ENCODE results near the gene MDN1.

MDN1 gene

GRCh38 chr6:89597988-89598387, 221.6 kb downstream of the MDN1 start:
- peak; percentile 67 for DNase-seq (ENCODE audit: low read depth)

GRCh38 chr6:89597372-89597771, 222.2 kb downstream of the MDN1 start:
- no peak for DNase-seq (ENCODE audit: low read depth)

GRCh38 chr6:89596484-89596883, 223.1 kb downstream of the MDN1 start:
- peak; percentile 6 for DNase-seq (ENCODE audit: low read depth)

- no peak for DNase-seq (ENCODE audit: low read depth)
Measured at GRCh38 chr6:89596056-89596455, 223.5 kb downstream of the MDN1 start.
